ENCODE results near the gene RBP3. TPM values are rescaled to one million over a fixed set of nuclear protein-coding genes. Genes with fewer than 3 reads are reported as not detected.

RBP3 gene
- total and polyA plus RNA-seq, 2 of the 4 experiments (the other 2 are of a cell fraction): not detected

GRCh38 chr10:47301833-47302232, 46.3 kb upstream of the RBP3 start:
- ChIA-PET POLR2A (ENCODE audit: unreplicated experiment) (no interaction called here), CTCF (interaction anchor here (2.6 kb wide), 1 partner anchor 254 kb away, joined by 9 read pairs; no protein-coding TSS in a partner anchor)
- Histone ChIP-seq H2AK5ac (ENCODE audit: low read depth, low read length) (no peak overlapping the region), H2AK9ac (replicated peaks; ENCODE audit: low read depth, low read length, poor library complexity) (no peak overlapping the region), H3K56ac (ENCODE audit: extremely low read depth, insufficient read depth, low read length) (no peak overlapping the region), H3K79me1 (ENCODE audit: low read depth in 1 of 2, low read length in 2 of 2) (no peaks in the 10 kb centered on the region), H2BK20ac (ENCODE audit: low read depth, low read length) (no peak overlapping the region), H3K18ac (ENCODE audit: low read depth, low read length) (no peak overlapping the region), H4K20me1 (ENCODE audit: insufficient read depth, low read length) (no peaks in the 10 kb centered on the region), H4K5ac (ENCODE audit: low read depth, low read length) (no peak overlapping the region), H2BK5ac (ENCODE audit: low read depth, low read length, poor library complexity, severe bottlenecking) (no peak overlapping the region), H3K9me3 (ENCODE audit: control insufficient read depth, insufficient read depth, low read length) (no peaks in the 10 kb centered on the region), H3K4ac (ENCODE audit: low read depth, low read length) (no peak overlapping the region), H3K9me1 (ENCODE audit: insufficient read depth, low read length) (no peaks in the 10 kb centered on the region; the same call in 1 of the 2 replicates), H3K27ac (ENCODE audit: insufficient read depth, low read length) (no peak overlapping the region), H3K27me3 (ENCODE audit: control insufficient read depth, insufficient read depth, low read length) (peaks cover 85% of the 10 kb centered on the region), H3K36me3 (ENCODE audit: control insufficient read depth, insufficient read depth, low read length) (no peaks in the 10 kb centered on the region), H3K4me2 (ENCODE audit: low read depth, low read length) (no peak overlapping the region), H4K91ac (ENCODE audit: insufficient read depth, low read depth, low read length) (no peak overlapping the region), H3K14ac (replicated peaks; ENCODE audit: low read depth, low read length) (no peak overlapping the region), H3K23ac (ENCODE audit: low read depth, low read length) (no peak overlapping the region), H3K4me3 (ENCODE audit: insufficient read depth, low read depth, low read length) (no peak overlapping the region), H4K8ac (ENCODE audit: low read depth in 2 of 2, low read length in 2 of 2) (no peak overlapping the region), H3K4me1 (ENCODE audit: control insufficient read depth, insufficient read depth, low read length) (no peaks in the 10 kb centered on the region), H2BK120ac (ENCODE audit: low read depth, low read length) (no peak overlapping the region), H3K9ac (ENCODE audit: low read depth, low read length) (no peak overlapping the region), H2AFZ (replicated peaks; ENCODE audit: low read length, poor library complexity) (no peak overlapping the region), H2BK15ac (ENCODE audit: low read depth, low read length) (no peak overlapping the region)
- no peak for DNase-seq
- in situ Hi-C loops (cut with MboI; ENCODE audit: low sequenced_read_pairs): loop anchor here (10.0 kb wide), 1 partner anchor 277 kb away; no protein-coding TSS in a partner anchor
- BruUV-seq (replicated peaks): no TSS peak
- no peak for ATAC-seq (ENCODE audit: low read depth)
- dilution Hi-C loops (cut with HindIII; ENCODE audit: low sequenced_read_pairs, unreplicated experiment): no loop called here
- intact Hi-C loops (cut with micrococcal nuclease): no loop called here
- TF ChIP-seq BHLHE40 (IDR thresholded peaks at IDR 0.05; ENCODE audit: low read depth, low read length) (no peak), FOS (IDR thresholded peaks at IDR 0.05; ENCODE audit: low read depth, low read length) (no peak), CEBPB (IDR thresholded peaks at IDR 0.05; ENCODE audit: low read depth, low read length) (no peak), MXI1 (IDR thresholded peaks at IDR 0.05; ENCODE audit: borderline replicate concordance, low read depth, low read length) (no peak), RAD21 (IDR thresholded peaks at IDR 0.05; ENCODE audit: low read length) (no peak), RCOR1 (IDR thresholded peaks at IDR 0.05; ENCODE audit: insufficient replicate concordance, low read length) (no peak), SMC3 (IDR thresholded peaks at IDR 0.05; ENCODE audit: low read depth, low read length) (no peak), MAZ (IDR thresholded peaks at IDR 0.05; ENCODE audit: borderline replicate concordance, low read depth, low read length) (no peak), RFX5 (IDR thresholded peaks at IDR 0.05; ENCODE audit: low read depth, low read length) (no peak), MAFK (IDR thresholded peaks at IDR 0.05; ENCODE audit: low read depth, low read length) (no peak), CHD1 (IDR thresholded peaks at IDR 0.05; ENCODE audit: low read depth, low read length) (no peak), POLR2A (IDR thresholded peaks at IDR 0.05; ENCODE audit: low read depth, low read length) (no peak), NFE2L2 (IDR thresholded peaks at IDR 0.05; ENCODE audit: low read depth, low read length) (no peak)
- TF ChIP-seq, protein P1, sequence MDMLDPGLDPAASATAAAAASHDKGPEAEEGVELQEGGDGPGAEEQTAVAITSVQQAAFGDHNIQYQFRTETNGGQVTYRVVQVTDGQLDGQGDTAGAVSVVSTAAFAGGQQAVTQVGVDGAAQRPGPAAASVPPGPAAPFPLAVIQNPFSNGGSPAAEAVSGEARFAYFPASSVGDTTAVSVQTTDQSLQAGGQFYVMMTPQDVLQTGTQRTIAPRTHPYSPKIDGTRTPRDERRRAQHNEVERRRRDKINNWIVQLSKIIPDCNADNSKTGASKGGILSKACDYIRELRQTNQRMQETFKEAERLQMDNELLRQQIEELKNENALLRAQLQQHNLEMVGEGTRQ (IDR thresholded peaks at IDR 0.05; ENCODE audit: low read depth, low read length): no peak
- TF ChIP-seq, protein P2, sequence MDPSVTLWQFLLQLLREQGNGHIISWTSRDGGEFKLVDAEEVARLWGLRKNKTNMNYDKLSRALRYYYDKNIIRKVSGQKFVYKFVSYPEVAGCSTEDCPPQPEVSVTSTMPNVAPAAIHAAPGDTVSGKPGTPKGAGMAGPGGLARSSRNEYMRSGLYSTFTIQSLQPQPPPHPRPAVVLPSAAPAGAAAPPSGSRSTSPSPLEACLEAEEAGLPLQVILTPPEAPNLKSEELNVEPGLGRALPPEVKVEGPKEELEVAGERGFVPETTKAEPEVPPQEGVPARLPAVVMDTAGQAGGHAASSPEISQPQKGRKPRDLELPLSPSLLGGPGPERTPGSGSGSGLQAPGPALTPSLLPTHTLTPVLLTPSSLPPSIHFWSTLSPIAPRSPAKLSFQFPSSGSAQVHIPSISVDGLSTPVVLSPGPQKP (IDR thresholded peaks at IDR 0.05; ENCODE audit: borderline replicate concordance, low read depth, low read length): no peak
- TF ChIP-seq, protein P3, sequence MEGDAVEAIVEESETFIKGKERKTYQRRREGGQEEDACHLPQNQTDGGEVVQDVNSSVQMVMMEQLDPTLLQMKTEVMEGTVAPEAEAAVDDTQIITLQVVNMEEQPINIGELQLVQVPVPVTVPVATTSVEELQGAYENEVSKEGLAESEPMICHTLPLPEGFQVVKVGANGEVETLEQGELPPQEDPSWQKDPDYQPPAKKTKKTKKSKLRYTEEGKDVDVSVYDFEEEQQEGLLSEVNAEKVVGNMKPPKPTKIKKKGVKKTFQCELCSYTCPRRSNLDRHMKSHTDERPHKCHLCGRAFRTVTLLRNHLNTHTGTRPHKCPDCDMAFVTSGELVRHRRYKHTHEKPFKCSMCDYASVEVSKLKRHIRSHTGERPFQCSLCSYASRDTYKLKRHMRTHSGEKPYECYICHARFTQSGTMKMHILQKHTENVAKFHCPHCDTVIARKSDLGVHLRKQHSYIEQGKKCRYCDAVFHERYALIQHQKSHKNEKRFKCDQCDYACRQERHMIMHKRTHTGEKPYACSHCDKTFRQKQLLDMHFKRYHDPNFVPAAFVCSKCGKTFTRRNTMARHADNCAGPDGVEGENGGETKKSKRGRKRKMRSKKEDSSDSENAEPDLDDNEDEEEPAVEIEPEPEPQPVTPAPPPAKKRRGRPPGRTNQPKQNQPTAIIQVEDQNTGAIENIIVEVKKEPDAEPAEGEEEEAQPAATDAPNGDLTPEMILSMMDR (conservative IDR thresholded peaks at IDR 0.05; ENCODE audit: low read depth, low read length): no peak
- 17% methylated on average over 1 of the region's 2 CpGs; no CpG with 5 or more reads in 1 of the 2 experiments for WGBS, 2 experiments (ENCODE audit: extremely low coverage in 2 of 2, insufficient read length in 1 of 2)

All from IMR-90 (cell line).